Coronary artery (tissue), 2 donors: Measurements from ENCODE around the gene SAV1.

ENCODE experiments used
- DNase-seq: peaks from one replicate; pipeline ENCODE4 v3.0.0-alpha.2; 2017; ENCODE audit warnings: low spot score
- H3K27ac ChIP-seq, 2 donors: fragments of 200-600 bp; sonication (generic); one replicate each; pipeline ENCODE4 v1.5.1; 2016 to 2019
- H3K4me3 ChIP-seq: fragments of 200-600 bp; sonication (generic); 2 replicates; pipeline ENCODE4 v1.5.1; 2016; ENCODE audit warnings: mild to moderate bottlenecking, moderate library complexity
- CTCF ChIP-seq: fragments of 200-600 bp; sonication (generic); IDR thresholded peaks from one replicate; pipeline ENCODE4 v1.5.1; 2019; ENCODE audit warnings: antibody characterized with exemption

The SAV1 gene

GRCh38 chr14:50607181-50607580 is 60.9 kb downstream of the SAV1 start:
- Histone ChIP-seq H3K27ac (no peak overlapping the region), H3K4me3 (no peak overlapping the region)
- no peak for TF ChIP-seq CTCF
- DNase-seq = no peak

GRCh38 chr14:50606468-50606867 is 61.6 kb downstream of the SAV1 start:
- Histone ChIP-seq H3K27ac (no peak overlapping the region), H3K4me3 (no peak overlapping the region)
- TF ChIP-seq CTCF = no peak
- DNase-seq = no peak

GRCh38 chr14:50605766-50606165 is 62.3 kb downstream of the SAV1 start:
- TF ChIP-seq CTCF = no peak
- no peak overlapping the region for H3K27ac ChIP-seq
- no peak overlapping the region for H3K4me3 ChIP-seq
- no peak for DNase-seq

- TF ChIP-seq CTCF = no peak
- Histone ChIP-seq H3K4me3 (no peak overlapping the region), H3K27ac (no peak overlapping the region)
- no peak for DNase-seq
Measured at GRCh38 chr14:50603565-50603964, 64.5 kb downstream of the SAV1 start.

- DNase-seq = no peak
- no peak for TF ChIP-seq CTCF
- Histone ChIP-seq H3K4me3 (no peak overlapping the region), H3K27ac (no peak overlapping the region)
Measured at GRCh38 chr14:50602035-50602434, 66.1 kb downstream of the SAV1 start.

GRCh38 chr14:50601394-50601793 is 66.7 kb downstream of the SAV1 start:
- TF ChIP-seq CTCF = no peak
- DNase-seq = no peak
- H3K4me3 ChIP-seq = no peak overlapping the region
- no peak overlapping the region for H3K27ac ChIP-seq

GRCh38 chr14:50600849-50601248 is 67.3 kb downstream of the SAV1 start:
- DNase-seq = no peak
- H3K4me3 ChIP-seq = no peak overlapping the region
- no peak overlapping the region for H3K27ac ChIP-seq
- no peak for TF ChIP-seq CTCF
